Adipose tissue (tissue), 3 donors: ENCODE data around the gene ZNF292. TPM values are rescaled to one million over a fixed set of nuclear protein-coding genes. Genes with fewer than 3 reads are reported as not detected.
"Not testable (repeated sequence)": the region's sequence is repeated elsewhere in the genome, so short reads cannot be mapped to it uniquely, and the experiment has no call there.

Source experiments
- H3K27ac ChIP-seq: one replicate; pipeline ENCODE4 v1.5.1; 2013; ENCODE audit warnings: low read depth, low read length
- WGBS, 3 donors: extraction: QIAGEN DNeasy Blood & Tissue Kit; methylation state at CpG; one replicate each; pipeline ENCODE4 v1.1.7; 2013; 5-methylcytosine and 5-hydroxymethylcytosine counted together
- polyA plus RNA-seq, 3 donors: library from polyadenylated mRNA; stranded (reverse); fragments of 200-250 nt; gene quantifications; one replicate each; pipeline ENCODE4 v1.2.3, GENCODE V29; 2013
- donor health status: healthy with polysubstance abuse.
- donor health status: Bipolar disorder and iron deficiency.
- donor health status: healthy.

Gene ZNF292
- polyA plus RNA-seq, 3 donors = 2.5 to 3.6 (median 3.3) TPM

- H3K27ac ChIP-seq = no peak overlapping the region
- 39 to 81% (median 62%) methylated on average over 1 of the region's 1 CpG for WGBS, 3 donors
These were observed 44.4 kb downstream of the ZNF292 start for GRCh38 chr6:87199787-87200186.

GRCh38 chr6:87200469-87201175, 45.3 kb downstream of the ZNF292 start:
- 76 to 89% (median 82%) methylated on average over 4 of the region's 4 CpGs for WGBS, 3 donors
- no peak overlapping the region for H3K27ac ChIP-seq

DNA sequence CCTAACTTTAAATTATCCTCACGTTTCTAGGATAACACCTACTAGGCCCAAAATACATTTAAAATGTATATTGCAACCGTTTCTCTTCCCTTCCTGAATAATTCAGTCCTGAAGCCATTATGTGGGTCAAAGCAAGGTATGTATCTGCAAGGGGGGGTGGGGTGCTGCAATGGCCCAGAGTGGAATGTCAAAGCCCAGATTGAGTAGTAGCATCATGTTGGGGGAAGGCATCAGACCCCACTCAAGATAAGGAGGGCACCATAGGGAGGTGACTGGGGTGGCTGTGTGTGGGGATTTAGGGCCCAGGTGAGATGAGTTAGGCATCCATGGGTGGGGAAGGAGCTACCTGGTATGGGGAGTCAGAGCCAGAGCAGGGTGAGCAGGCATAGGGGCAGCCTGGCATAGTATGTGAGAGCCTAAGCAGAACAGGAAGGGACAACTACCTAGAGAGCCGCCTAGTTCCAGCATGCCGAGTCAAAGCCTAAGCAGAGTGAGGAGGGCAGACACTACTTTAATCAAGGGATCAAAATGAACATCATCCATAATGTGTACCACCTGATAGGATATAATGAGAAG, 48.2 kb downstream of the ZNF292 start:
- 82 to 91% (median 88%) methylated on average over 4 of the region's 4 CpGs for WGBS, 3 donors
- no peak overlapping the region for H3K27ac ChIP-seq

DNA sequence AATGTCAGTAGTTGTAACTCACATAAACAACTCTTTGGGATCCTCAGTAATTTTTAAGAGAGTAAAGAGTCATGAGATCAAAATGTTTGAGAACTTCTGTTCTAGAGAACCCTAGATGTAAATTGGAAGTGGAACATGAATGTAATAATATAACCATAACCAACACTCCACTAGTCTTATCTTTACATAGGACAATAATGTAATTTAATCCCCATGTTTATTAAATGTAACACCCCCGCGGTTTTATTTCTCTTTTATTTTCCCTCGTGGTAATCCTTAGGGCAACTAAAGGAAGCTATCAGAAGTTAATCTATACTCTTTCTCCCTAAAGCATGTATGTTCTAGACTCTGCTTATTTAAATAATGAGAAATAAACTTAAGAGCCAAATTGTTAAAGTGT, 54.4 kb downstream of the ZNF292 start:
- WGBS, 3 donors = 68 to 77% (median 74%) methylated on average over 3 of the region's 3 CpGs

DNA sequence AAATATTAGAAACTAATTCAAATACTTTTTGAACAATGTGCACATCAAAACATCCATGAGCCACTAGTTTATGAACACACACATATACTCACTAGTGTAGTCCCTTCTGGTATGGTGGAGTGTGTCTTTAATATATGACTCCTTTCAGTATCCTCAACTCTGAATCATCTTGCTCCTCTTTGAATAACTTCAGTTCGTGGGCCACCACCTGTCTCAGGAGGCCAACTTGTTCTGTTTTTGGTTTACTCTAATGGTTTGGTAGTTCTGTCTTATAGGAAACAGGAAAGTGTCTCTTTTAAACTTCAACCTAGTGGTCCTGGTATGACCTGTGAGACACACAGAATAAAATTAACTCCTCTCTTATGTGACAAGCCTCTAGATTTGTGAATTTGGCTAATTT, 55.6 kb downstream of the ZNF292 start:
- no peak overlapping the region for H3K27ac ChIP-seq
- 46 to 71% (median 48%) methylated on average over 1 of the region's 1 CpG for WGBS, 3 donors

More for the DNA sequence above, 54.4 kb downstream of the ZNF292 start:
- no peak overlapping the region for H3K27ac ChIP-seq

GRCh38 chr6:87212596-87212995, 57.2 kb downstream of the ZNF292 start:
- H3K27ac ChIP-seq = no peak overlapping the region

DNA sequence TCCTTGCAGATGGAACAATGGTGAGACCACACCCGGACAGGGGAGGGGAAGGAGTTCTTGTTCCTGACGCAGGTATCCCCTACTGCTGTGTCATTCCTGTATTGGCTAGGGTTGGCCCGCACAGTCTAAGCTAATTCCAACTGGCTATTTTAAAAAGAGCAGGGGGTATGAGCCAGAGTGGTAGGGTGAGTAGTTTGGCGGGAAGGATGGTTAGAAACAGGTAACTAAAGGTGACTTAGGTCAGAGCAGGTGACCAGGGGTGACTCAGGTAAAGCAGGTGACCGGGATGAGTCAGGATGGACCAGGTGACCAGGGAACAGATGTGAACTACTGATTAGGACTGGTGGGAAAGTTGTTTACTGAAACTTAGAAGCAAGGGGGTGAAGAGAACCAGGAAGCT, 58.0 kb downstream of the ZNF292 start:
- 73 to 82% (median 80%) methylated on average over 5 of the region's 5 CpGs for WGBS, 3 donors
- H3K27ac ChIP-seq = no peak overlapping the region

DNA sequence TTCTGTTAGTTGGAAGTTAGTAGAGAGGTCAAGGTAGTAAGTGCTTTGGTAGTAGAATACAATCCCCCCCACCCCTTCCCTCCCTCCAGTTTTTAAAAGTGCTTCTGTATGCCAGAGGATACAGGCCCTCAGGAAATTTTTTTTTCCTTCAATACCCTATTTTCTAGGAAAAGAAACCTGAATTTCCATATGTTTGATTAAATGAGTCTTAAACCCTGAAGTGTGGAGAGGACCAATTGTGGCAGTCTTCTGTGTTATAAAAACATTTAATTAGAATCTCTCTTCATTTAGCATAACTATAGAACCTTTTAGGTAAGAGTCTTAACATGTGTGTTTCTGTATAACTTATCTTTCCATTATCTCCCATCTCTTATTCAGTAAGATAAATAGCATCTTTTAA, 59.5 kb downstream of the ZNF292 start:
- H3K27ac ChIP-seq = no peak overlapping the region

GRCh38 chr6:87220997-87221396, 65.6 kb downstream of the ZNF292 start:
- no peak overlapping the region for H3K27ac ChIP-seq
- 63 to 98% (median 93%) methylated on average over 1 of the region's 1 CpG for WGBS, 3 donors

DNA sequence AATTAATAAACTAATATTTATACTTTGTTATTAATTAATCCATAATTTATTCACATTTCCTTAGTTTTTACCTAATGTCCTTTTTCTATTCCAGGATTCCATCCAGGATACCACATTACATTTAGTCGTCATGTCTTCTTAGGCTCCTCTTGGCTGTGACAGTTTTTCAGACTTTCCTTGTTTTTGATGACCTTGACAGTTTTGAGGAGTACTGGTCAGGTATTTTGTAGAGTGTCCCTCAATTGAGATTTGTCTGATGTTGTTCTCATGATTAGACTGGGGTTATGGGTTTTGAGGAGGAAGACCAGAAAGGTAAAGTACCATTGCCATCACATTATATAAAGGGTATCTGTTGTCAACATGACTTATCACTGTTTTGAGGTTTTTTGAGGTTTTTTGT, 67.3 kb downstream of the ZNF292 start:
- 95 to 97% (median 97%) methylated on average over 1 of the region's 1 CpG for WGBS, 3 donors
- no peak overlapping the region for H3K27ac ChIP-seq

DNA sequence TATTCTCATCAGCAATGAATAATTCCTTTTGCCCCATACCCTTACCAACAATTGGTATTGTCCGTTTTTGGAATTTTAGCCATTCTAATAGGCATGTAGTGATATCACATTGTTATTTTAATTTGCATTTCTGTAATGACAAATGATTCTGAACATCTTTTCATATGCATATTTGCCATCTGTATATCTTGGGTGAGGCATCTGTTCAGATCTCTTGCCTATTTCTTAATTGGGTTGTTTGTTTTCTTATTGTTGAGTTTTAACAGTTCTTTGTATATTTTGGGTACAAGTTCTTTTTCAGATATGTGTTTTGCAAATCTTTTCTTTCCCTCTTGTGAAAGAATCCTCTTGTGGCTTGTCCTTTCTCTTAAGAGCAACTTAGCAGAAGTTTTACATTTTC, 69.6 kb downstream of the ZNF292 start:
- WGBS, 3 donors = 92 to 100% (median 96%) methylated on average over 1 of the region's 1 CpG
- no peak overlapping the region for H3K27ac ChIP-seq

GRCh38 chr6:87225511-87225910, 70.1 kb downstream of the ZNF292 start:
- H3K27ac ChIP-seq = no peak overlapping the region
- 69 to 95% (median 75%) methylated on average over 2 of the region's 2 CpGs for WGBS, 3 donors

DNA sequence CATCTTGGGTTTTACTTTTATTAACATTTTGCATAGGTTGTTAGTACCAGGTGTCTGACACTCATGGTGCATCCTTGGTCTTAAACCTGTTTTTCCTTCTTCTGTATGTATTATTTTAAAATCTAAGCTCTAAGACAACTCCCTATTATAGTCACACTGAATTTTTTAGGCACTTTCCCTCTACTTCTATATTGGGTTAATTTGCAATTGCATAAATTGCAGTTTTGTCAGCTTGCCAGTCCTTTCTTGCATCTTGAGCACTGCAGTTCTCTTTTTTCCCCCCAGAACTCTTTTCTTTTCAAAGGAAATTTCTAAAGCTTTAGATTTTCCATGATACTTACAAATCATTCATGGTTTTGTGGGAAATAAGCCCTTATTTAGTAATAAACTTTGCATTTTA, 70.6 kb downstream of the ZNF292 start:
- H3K27ac ChIP-seq = no peak overlapping the region

- 85 to 95% (median 93%) methylated on average over 1 of the region's 1 CpG for WGBS, 3 donors
- no peak overlapping the region for H3K27ac ChIP-seq
These were observed 75.4 kb downstream of the ZNF292 start for GRCh38 chr6:87230801-87231200.

GRCh38 chr6:87237804-87238203, 82.4 kb downstream of the ZNF292 start:
- no peak overlapping the region for H3K27ac ChIP-seq

DNA sequence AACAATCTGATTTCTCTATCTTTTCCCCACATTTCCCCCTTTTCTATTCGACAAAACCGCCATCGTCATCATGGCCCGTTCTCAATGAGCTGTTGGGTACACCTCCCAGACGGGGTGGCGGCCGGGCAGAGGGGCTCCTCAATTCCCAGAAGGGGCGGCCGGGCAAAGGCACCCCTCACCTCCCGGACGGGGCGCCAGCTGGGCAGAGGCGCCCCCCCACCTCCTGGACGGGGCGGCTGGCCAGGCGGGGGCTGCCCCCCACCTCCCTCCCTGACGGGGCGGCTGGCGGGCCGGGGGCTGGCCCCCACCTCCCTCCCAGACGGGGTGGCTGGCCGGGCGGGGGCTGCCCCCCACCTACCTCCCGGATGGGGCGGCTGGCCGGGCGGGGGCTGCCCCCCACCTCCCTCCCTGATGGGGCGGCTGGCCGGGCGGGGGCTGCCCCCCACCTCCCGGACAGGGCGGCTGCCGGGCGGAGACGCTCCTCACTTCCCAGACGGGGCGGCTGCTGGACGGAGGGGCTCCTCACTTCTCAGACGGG, 83.8 kb downstream of the ZNF292 start:
- whole genome bisulfite sequencing, 3 donors = 95 to 96% (median 96%) methylated on average over 24 to 36 of the region's 39 CpGs
- not testable (repeated sequence) for H3K27ac ChIP-seq

DNA sequence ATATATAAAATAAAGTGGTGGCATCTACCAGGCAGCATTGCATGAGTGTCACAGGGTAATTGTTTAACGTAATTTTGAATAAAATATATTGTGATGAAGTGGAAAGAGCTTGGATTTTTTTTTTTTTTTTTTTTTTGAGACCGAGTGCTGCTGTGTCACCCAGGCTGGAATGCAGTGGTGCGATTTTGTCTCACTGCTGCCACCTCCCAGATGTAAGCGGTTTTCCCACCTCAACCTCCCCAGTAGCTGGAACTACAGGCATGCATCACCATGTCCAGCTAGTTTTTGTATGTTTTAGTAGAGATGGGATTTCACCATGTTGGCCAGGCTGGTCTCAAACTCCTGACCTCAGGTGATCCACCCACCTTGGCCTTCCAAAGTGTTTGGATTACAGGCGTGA, 85.9 kb downstream of the ZNF292 start:
- WGBS, 3 donors = 94 to 97% (median 94%) methylated on average over 5 of the region's 5 CpGs
- H3K27ac ChIP-seq = no peak overlapping the region

- H3K27ac ChIP-seq = no peak overlapping the region
- 84 to 93% (median 89%) methylated on average over 4 of the region's 4 CpGs for WGBS, 3 donors
These were observed 86.9 kb downstream of the ZNF292 start for GRCh38 chr6:87242311-87242710.

DNA sequence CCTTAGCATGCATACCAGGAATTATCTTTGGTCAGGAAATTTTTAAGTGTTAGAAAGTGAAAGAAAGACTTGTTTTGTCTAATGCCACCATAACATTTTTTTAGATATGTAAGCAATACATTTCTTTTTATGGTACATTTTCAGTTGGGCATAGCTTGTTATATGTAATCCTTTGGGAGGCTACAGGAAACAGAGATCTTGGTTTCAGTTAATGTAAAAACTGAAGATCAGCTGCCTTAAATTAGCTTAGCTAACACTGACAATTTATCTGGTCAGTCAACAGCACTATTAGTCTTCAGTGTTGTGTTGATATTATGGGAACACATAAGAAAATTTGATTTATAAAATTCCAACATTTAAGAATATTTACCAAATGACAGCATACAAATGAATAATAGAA, 88.4 kb downstream of the ZNF292 start:
- no peak overlapping the region for H3K27ac ChIP-seq

- no peak overlapping the region for H3K27ac ChIP-seq
These were observed 89.0 kb downstream of the ZNF292 start for GRCh38 chr6:87244380-87244779.

- H3K27ac ChIP-seq = no peak overlapping the region
These were observed 94.7 kb downstream of the ZNF292 start for GRCh38 chr6:87250019-87250418.
